Activated CD4-positive, alpha-beta T cell treated with anti-CD3 and anti-CD28 coated beads, Interleukin-2, amount 10 ng/mL, durations not matched to agents 7 days and 5 days (primary cell): ENCODE data around the gene UBE2E2. TPM values are rescaled to one million over a fixed set of nuclear protein-coding genes. Genes with fewer than 3 reads are reported as not detected.

ENCODE experiments used
- CTCF ChIA-PET: fragments of 350-600 bp; sonication (Branson Sonifier 250); formaldehyde crosslinking; loops from one replicate; lab custom pipeline; 2021; ENCODE audit warnings: antibody characterized with exemption; lab: Charles Lee
- POLR2A ChIA-PET: fragments of 350-600 bp; sonication (Branson Sonifier 250); formaldehyde crosslinking; loops from one replicate; lab custom pipeline; 2021; ENCODE audit warnings: antibody characterized with exemption; lab: Charles Lee
- DNase-seq: peaks from one replicate; pipeline ENCODE4 v3.0.0-alpha.2; 2020
- H3K27ac Mint-ChIP-seq: one replicate; pipeline ENCODE4 v1.8.0; 2021; ENCODE audit warnings: mild to moderate bottlenecking, moderate library complexity, mixed read lengths
- H3K27me3 Mint-ChIP-seq: one replicate; pipeline ENCODE4 v1.8.0; 2021; ENCODE audit warnings: mixed read lengths
- H3K36me3 Mint-ChIP-seq: one replicate; pipeline ENCODE4 v1.8.0; 2021; ENCODE audit warnings: low read depth, mixed read lengths
- H3K4me1 Mint-ChIP-seq: one replicate; pipeline ENCODE4 v1.8.0; 2021; ENCODE audit warnings: mixed read lengths
- H3K4me3 Mint-ChIP-seq: one replicate; pipeline ENCODE4 v1.8.0; 2021; ENCODE audit warnings: mild to moderate bottlenecking, moderate library complexity, mixed read lengths
- H3K9me3 Mint-ChIP-seq: one replicate; pipeline ENCODE4 v1.8.0; 2021; ENCODE audit warnings: mixed read lengths
- total RNA-seq, 2 experiments: library from RNA; stranded (reverse); gene quantifications; one replicate each; pipeline ENCODE4 v1.2.3, GENCODE V29; 2021

Gene UBE2E2
- total RNA-seq, 2 experiments from 2014 or later, result 1.7 to 4.7 TPM

- no peak for DNase-seq
- Mint-ChIP-seq H3K4me1 (no peaks in the 10 kb centered on the region), H3K27ac (no peak overlapping the region), H3K4me3 (no peak overlapping the region), H3K27me3 (no peaks in the 10 kb centered on the region), H3K36me3 (peaks cover 3% of the 10 kb centered on the region), H3K9me3 (peaks cover 14% of the 10 kb centered on the region)
- ChIA-PET CTCF (no interaction called here), POLR2A (no interaction called here)
Measured at GRCh38 chr3:23481011-23481615, 278.0 kb downstream of the UBE2E2 start.

GRCh38 chr3:23481616-23482278, 278.6 kb downstream of the UBE2E2 start:
- H3K4me3 Mint-ChIP-seq, result no peak overlapping the region
- DNase-seq, result no peak
- no peak overlapping the region for H3K27ac Mint-ChIP-seq
- CTCF ChIA-PET, result no interaction called here
- no peaks in the 10 kb centered on the region for H3K4me1 Mint-ChIP-seq
- H3K36me3 Mint-ChIP-seq, result peaks cover 3% of the 10 kb centered on the region
- H3K27me3 Mint-ChIP-seq, result no peaks in the 10 kb centered on the region
- POLR2A ChIA-PET, result no interaction called here
- peaks cover 18% of the 10 kb centered on the region for H3K9me3 Mint-ChIP-seq

- DNase-seq, result no peak
- Mint-ChIP-seq H3K27me3 (no peaks in the 10 kb centered on the region), H3K4me1 (no peaks in the 10 kb centered on the region), H3K4me3 (no peak overlapping the region), H3K36me3 (no peaks in the 10 kb centered on the region), H3K9me3 (peaks cover 10% of the 10 kb centered on the region), H3K27ac (no peak overlapping the region)
- POLR2A ChIA-PET, result no interaction called here
- CTCF ChIA-PET, result no interaction called here
Measured at GRCh38 chr3:23484386-23484785, 281.3 kb downstream of the UBE2E2 start.

- H3K36me3 Mint-ChIP-seq, result no peaks in the 10 kb centered on the region
- H3K9me3 Mint-ChIP-seq, result peaks cover 10% of the 10 kb centered on the region
- no peaks in the 10 kb centered on the region for H3K27me3 Mint-ChIP-seq
- no peak for DNase-seq
- no peak overlapping the region for H3K4me3 Mint-ChIP-seq
- CTCF ChIA-PET, result interaction anchor here (0.9 kb wide), 1 partner anchor 31 kb away, joined by 3 read pairs; no protein-coding TSS in a partner anchor
- H3K27ac Mint-ChIP-seq, result no peak overlapping the region
- POLR2A ChIA-PET, result no interaction called here
- no peaks in the 10 kb centered on the region for H3K4me1 Mint-ChIP-seq
Measured at GRCh38 chr3:23485922-23486321, 282.8 kb downstream of the UBE2E2 start.

GRCh38 chr3:23487015-23487414, 283.9 kb downstream of the UBE2E2 start:
- Mint-ChIP-seq H3K9me3 (peaks cover 10% of the 10 kb centered on the region), H3K4me1 (no peaks in the 10 kb centered on the region), H3K36me3 (no peaks in the 10 kb centered on the region), H3K27ac (no peak overlapping the region), H3K27me3 (no peaks in the 10 kb centered on the region), H3K4me3 (no peak overlapping the region)
- DNase-seq, result no peak
- ChIA-PET POLR2A (no interaction called here), CTCF (no interaction called here)

- POLR2A ChIA-PET, result no interaction called here
- Mint-ChIP-seq H3K36me3 (no peaks in the 10 kb centered on the region), H3K27ac (no peak overlapping the region), H3K4me3 (no peak overlapping the region), H3K4me1 (no peaks in the 10 kb centered on the region), H3K27me3 (no peaks in the 10 kb centered on the region), H3K9me3 (peaks cover 10% of the 10 kb centered on the region)
- no peak for DNase-seq
- CTCF ChIA-PET, result no interaction called here
Measured at GRCh38 chr3:23488618-23489017, 285.5 kb downstream of the UBE2E2 start.

GRCh38 chr3:23489300-23490158, 286.4 kb downstream of the UBE2E2 start:
- Mint-ChIP-seq H3K9me3 (peaks cover 10% of the 10 kb centered on the region), H3K36me3 (no peaks in the 10 kb centered on the region), H3K4me3 (no peak overlapping the region), H3K4me1 (no peaks in the 10 kb centered on the region), H3K27me3 (no peaks in the 10 kb centered on the region), H3K27ac (no peak overlapping the region)
- POLR2A ChIA-PET, result no interaction called here
- DNase-seq, result no peak
- CTCF ChIA-PET, result no interaction called here

GRCh38 chr3:23490459-23490858, 287.3 kb downstream of the UBE2E2 start:
- Mint-ChIP-seq H3K4me3 (no peak overlapping the region), H3K4me1 (no peaks in the 10 kb centered on the region), H3K9me3 (peaks cover 8% of the 10 kb centered on the region), H3K36me3 (no peaks in the 10 kb centered on the region), H3K27ac (no peak overlapping the region), H3K27me3 (no peaks in the 10 kb centered on the region)
- no peak for DNase-seq
- POLR2A ChIA-PET, result no interaction called here
- CTCF ChIA-PET, result no interaction called here

- no peak for DNase-seq
- CTCF ChIA-PET, result no interaction called here
- Mint-ChIP-seq H3K27me3 (no peaks in the 10 kb centered on the region), H3K9me3 (no peaks in the 10 kb centered on the region), H3K4me1 (no peaks in the 10 kb centered on the region), H3K27ac (no peak overlapping the region), H3K4me3 (no peak overlapping the region), H3K36me3 (no peaks in the 10 kb centered on the region)
- POLR2A ChIA-PET, result no interaction called here
Measured at GRCh38 chr3:23492057-23492456, 288.9 kb downstream of the UBE2E2 start.

- ChIA-PET CTCF (no interaction called here), POLR2A (no interaction called here)
- Mint-ChIP-seq H3K36me3 (no peaks in the 10 kb centered on the region), H3K9me3 (no peaks in the 10 kb centered on the region), H3K27me3 (no peaks in the 10 kb centered on the region), H3K4me1 (no peaks in the 10 kb centered on the region), H3K27ac (no peak overlapping the region), H3K4me3 (no peak overlapping the region)
- DNase-seq, result no peak
Measured at GRCh38 chr3:23493889-23494288, 290.8 kb downstream of the UBE2E2 start.

- H3K27ac Mint-ChIP-seq, result no peak overlapping the region
- no peaks in the 10 kb centered on the region for H3K36me3 Mint-ChIP-seq
- no peak overlapping the region for H3K4me3 Mint-ChIP-seq
- no peak for DNase-seq
- H3K4me1 Mint-ChIP-seq, result no peaks in the 10 kb centered on the region
- POLR2A ChIA-PET, result no interaction called here
- H3K9me3 Mint-ChIP-seq, result no peaks in the 10 kb centered on the region
- H3K27me3 Mint-ChIP-seq, result no peaks in the 10 kb centered on the region
- CTCF ChIA-PET, result interaction anchor here (1.5 kb wide), 1 partner anchor 12 kb away, joined by 3 read pairs; no protein-coding TSS in a partner anchor
Measured at GRCh38 chr3:23494967-23495366, 291.8 kb downstream of the UBE2E2 start.

- H3K27ac Mint-ChIP-seq, result no peak overlapping the region
- CTCF ChIA-PET, result interaction anchor here (1.5 kb wide), 1 partner anchor 12 kb away, joined by 3 read pairs; no protein-coding TSS in a partner anchor
- no peaks in the 10 kb centered on the region for H3K27me3 Mint-ChIP-seq
Measured at GRCh38 chr3:23495507-23495906, 292.4 kb downstream of the UBE2E2 start.

GRCh38 chr3:23496165-23496564, 293.0 kb downstream of the UBE2E2 start:
- Mint-ChIP-seq H3K27ac (no peak overlapping the region), H3K9me3 (no peaks in the 10 kb centered on the region), H3K27me3 (no peaks in the 10 kb centered on the region), H3K4me1 (no peaks in the 10 kb centered on the region), H3K4me3 (no peak overlapping the region), H3K36me3 (no peaks in the 10 kb centered on the region)
- POLR2A ChIA-PET, result no interaction called here
- no peak for DNase-seq
- CTCF ChIA-PET, result no interaction called here

More at GRCh38 chr3:23495507-23495906, 292.4 kb downstream of the UBE2E2 start:
- no peak overlapping the region for H3K4me3 Mint-ChIP-seq
- POLR2A ChIA-PET, result no interaction called here
- no peaks in the 10 kb centered on the region for H3K36me3 Mint-ChIP-seq
- no peaks in the 10 kb centered on the region for H3K9me3 Mint-ChIP-seq
- DNase-seq, result no peak
- H3K4me1 Mint-ChIP-seq, result no peaks in the 10 kb centered on the region
